ENCODE results near the gene LVRN.

LVRN gene

DNA sequence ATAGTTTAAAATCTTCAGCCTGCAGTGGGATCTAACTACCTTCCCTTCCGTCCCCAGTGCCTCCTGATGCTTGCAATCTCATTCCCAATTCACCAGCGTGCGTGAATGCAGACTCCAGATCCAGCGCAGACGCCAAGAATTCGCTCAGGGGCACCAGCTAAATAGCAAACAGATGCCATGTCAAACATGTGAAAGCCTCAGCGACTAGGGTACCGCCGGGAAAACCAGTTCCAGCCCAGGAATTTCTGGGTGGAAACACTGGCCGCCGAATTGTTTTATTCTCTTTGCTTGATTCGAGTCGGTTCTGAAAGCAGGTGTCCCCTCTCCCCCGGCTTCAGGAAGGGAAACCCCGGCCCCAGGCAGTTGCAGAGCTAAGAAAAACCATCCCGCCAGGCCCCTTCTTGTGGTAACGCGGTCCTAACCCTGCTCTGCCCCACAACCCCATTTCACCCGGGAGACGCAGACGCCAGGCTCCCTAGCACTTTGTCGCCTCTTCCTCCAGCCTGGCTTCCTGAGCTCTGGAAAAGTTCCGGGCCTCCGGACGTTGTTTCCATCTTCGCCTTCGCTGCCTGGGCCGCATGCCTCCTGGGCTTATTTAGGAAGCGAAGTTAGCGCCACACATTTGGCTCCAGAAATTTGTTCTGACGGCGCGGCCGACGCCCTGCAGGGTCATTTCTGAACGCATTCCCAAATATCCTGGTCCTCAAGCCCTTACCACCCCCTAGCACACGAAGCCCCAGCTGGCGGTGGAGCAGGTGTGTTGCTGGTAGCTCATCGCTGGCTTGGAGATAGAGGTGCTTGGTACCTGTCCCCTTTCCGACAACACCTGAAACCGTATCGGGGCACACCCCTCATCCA lies 665 bp upstream of the LVRN start:
- DNase-seq, result no peak

DNA sequence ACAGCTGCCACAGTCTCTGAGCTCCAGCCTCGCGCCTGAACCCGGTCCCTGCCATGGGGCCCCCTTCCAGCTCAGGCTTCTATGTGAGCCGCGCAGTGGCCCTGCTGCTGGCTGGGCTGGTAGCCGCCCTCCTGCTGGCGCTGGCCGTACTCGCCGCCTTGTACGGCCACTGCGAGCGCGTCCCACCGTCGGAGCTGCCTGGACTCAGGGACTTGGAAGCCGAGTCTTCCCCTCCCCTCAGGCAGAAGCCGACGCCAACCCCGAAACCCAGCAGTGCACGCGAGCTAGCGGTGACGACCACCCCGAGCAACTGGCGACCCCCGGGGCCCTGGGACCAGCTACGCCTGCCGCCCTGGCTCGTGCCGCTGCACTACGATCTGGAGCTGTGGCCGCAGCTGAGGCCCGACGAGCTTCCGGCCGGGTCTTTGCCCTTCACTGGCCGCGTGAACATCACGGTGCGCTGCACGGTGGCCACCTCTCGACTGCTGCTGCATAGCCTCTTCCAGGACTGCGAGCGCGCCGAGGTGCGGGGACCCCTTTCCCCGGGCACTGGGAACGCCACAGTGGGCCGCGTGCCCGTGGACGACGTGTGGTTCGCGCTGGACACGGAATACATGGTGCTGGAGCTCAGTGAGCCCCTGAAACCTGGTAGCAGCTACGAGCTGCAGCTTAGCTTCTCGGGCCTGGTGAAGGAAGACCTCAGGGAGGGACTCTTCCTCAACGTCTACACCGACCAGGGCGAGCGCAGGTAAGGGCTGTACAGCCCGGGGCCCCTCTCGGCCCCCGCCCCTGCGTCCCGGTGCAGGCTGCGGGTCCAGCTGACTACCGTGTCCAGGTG lies 509 bp downstream of the LVRN start:
- DNase-seq, result no peak

DNA sequence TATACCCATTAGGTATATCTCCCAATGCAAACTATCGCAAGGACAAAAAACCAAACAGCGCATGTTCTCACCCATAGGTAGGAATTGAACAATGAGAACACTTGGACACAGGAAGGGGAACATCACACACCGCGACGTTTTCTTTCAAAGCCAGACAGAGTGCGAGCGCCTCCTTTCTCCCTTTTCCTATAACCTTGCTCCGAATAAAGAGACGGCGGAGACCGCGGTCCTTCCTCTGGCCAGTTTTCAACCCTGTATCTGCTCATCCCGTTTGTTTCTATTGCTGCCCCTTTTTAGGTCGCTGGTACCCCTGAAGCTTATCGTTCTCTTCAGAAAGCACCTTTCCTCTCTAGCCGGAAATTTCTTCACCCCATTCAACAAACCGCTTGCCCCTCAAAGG lies 1.3 kb downstream of the LVRN start:
- no peak for DNase-seq

DNA sequence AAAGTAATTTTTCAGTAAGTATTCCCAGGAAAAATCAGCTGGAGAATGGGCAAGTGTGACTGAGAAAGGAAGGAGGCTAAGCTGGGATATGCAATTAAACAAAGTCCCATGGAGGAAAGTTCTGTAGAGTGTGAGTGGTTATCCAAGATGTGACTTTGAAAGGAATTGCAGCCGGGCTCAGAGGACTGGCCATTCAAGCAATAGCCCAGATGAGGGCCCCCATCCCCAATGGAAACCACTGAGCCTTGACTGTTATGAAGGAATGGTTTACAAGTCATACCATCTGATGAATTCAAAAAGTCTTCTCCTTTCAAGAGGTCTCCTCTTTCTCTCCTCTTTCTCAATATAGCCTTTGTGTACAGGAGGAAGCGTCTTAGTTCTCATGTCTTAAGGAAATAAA lies 6.5 kb downstream of the LVRN start:
- DNase-seq, result no peak

DNA sequence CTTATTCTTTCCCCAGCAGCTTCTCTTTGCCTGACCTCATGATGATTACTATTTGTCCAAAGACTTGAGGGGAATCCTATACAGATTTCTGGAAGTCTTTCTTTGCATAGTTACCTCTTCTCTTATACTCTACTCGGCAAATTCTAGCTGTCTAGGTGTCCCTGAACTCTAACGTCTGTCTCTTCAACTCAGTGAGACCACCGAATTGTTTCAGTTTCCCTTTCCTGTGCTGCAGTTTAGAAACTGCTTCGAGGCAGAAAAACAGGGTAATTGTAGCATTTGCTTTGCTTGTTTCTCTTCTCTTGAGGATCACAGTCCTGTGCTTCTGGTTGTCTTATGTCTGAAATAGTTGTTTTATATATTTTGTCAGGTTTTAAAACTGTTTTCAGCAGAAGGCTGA lies 14.8 kb downstream of the LVRN start:
- DNase-seq, result no peak

DNA sequence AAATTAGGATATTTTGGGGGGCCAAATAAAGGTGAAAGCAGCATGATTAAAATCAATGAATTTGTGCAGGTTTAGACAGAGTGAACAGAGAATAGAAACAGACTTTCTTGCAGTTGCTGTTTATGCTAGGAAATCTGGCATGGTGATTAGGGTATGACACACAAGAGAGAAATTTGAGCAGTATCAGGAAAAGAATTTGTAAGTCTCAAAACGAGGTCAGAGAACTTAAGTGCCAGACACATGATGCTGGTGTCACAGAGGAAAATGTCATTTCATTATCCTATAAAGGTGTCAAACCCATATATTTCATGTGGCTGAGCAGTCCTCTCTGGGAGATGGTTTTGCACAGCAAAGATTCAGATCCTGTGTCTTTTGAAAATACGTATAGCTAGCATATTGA lies 15.7 kb downstream of the LVRN start:
- no peak for DNase-seq

DNA sequence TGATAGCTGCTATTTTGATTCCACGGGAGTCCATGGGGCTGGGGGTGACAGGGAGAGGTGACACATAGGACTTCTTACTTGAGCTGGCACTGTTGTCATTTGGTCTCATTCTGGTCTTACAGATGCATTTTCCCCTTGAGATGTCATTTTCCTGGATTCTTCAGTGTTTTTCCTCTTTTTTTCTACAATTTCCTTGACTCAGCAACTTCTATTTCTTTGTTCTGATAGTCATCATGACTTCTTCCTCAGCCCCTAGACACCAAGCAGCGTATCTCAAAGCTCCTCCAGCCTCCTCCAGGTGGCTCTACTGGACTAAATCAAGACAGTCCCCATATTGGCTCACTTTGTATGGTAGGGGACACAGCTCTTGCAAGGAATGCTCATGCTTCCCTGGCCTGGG lies 16.5 kb downstream of the LVRN start:
- no peak for DNase-seq

DNA sequence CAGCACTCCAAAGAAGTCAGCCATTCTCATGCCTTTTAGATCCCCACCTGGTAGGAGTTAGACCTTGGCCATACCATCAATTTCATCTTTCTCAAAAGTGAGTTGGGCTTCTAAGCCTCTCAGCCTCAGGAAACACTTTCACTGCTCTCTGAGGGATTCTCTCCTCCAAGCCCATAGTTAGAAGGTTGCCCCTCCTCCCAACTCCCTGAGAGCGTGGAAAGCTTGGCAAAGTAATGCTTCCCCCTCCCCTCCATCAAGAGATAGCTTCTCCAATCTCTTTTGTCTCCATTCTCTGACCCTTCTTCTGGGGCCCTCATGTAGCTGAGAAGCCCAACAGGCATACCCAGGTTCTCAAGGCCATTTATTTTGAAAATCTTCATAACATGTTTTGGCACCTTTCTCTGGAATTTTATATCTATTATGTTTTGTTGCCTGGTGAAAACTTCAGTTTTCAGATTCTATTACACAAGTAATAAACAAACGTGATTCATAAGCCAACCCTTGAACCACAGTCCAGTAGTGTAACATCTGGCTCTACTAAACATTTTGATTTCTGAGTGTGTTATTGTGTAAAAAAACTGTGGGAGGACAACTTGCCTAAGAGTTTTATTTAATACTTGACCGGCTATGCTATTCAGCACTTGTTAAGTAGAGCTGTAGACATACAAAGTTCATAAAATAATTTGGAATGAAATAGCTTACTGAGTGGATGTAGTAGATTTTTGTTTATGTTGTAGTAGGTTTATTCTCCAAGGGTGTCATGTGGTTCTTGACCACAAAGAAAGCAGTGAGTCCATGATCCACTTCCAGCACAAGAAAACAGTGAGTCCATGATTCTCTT lies 17.1 kb downstream of the LVRN start:
- no peak for DNase-seq

DNA sequence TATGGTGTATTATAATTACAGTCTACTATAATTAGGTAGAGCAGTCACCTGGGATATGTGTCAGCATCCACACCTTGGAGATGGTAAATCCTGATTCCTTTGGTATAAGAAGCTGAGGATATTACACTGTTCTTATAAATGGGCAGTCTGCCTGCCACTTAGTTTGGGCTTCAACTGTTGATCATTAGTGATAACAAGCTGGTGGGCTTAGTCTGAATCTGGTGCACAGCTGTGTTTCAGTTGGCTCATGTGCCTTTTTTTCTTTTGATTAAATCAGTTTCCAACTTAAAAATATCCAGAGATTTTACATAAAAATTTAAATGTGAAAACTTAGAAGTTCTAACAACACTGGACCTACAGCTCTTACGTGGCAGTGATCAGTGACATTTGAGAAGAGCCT lies 21.2 kb downstream of the LVRN start:
- DNase-seq, result no peak

DNA sequence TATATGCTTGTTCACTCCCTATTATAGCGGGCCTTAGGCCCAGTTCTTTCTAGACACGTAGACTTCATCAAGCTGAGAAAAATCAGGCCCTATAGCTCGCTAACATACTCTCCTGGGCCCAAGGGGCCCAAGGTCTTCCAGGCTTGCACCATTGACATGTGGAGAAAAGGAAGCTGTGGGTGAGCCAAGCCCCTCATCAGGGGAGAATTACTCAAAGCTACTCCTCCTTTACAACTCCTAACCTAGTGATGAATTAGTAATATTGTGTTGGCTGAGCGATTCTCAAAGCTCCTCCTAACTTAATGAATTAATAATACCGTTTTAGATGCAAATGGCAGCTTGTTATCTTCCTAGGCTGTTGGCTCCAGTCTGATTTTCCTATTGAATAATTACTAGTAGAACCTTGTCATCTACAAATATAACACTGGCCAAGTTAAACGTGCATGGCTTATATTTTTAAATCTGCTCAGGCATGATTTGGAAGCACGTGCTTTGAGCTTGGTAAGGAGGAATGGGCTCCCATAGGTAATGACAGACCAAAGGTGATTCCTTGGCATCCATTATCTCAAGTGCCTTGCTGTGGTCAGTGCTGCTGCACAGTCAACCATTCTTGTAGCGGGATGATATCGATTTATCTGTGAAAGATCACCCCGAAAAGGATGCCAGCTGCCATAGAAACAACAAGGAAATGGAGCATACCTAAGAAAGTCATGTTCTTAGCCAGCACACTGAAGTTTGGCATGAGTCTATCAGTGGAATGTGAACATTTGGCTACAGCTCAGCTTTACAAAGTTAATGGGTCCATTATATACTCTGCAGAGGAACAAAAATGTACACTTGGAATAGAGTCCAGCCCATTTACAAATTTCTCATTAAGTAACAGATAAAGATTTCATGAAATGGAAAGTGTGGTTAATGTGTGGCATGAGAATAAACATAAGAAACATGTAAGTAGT lies 23.8 kb downstream of the LVRN start:
- DNase-seq, result no peak

DNA sequence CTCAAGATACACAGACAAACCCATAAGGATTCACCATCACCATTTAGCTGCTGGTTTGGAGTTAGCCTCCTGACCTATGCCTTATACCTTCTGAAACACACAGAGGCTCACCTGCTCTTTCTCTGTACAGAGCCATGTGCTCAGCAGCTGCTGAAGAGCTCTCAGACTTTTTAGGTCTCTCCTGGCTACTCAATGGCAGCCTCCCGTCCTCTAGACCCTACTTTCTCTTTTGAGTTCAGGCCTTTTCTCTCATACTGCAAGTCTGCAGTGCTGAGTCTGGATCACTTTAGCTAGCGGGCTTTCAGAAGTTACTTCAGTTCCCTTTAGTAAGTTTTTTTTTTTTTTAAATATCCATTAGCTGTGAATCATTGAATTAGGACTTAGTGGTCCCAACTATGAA lies 25.7 kb downstream of the LVRN start:
- DNase-seq, result no peak

DNA sequence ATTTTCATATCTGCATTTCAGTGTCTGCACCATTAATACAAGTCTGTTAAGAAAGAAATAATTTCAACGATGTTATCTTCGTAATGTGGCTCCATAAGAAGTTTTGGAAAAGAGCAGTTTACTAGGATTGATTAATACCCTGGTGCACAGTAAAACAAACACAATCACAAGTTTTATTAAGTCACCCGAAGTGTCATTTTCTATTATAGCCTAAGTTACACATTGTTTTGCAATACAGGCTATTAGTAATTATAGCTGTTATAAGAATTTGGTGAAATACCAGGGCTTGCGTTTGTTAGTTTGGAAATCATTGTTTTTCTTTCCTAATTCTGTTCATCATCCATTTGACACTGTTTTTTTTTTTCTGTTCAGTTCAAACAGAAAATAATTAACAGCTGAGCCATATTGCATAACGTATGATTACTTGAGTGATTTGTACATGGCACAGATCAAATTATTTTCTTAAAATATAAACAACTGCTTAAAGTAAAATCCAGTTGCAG lies 30.6 kb downstream of the LVRN start:
- no peak for DNase-seq

DNA sequence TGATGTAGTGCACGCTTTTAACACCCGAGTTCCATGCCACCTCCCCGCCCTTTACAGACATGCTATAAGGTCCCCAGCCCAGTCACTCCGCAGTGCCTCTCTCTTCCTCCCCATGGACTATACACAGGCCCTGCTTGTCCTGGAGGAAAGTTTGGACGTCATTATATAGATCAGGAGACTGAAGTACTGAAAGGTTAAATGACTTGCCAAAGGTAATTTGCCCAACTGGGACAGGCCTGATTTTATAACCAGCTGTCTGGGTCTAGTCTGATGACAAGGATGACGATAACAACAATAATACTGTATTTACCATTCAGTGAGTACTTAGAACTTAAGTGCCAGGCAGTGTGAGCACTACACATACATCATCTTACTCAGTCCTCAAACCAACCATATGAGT lies 33.1 kb downstream of the LVRN start:
- DNase-seq, result no peak

DNA sequence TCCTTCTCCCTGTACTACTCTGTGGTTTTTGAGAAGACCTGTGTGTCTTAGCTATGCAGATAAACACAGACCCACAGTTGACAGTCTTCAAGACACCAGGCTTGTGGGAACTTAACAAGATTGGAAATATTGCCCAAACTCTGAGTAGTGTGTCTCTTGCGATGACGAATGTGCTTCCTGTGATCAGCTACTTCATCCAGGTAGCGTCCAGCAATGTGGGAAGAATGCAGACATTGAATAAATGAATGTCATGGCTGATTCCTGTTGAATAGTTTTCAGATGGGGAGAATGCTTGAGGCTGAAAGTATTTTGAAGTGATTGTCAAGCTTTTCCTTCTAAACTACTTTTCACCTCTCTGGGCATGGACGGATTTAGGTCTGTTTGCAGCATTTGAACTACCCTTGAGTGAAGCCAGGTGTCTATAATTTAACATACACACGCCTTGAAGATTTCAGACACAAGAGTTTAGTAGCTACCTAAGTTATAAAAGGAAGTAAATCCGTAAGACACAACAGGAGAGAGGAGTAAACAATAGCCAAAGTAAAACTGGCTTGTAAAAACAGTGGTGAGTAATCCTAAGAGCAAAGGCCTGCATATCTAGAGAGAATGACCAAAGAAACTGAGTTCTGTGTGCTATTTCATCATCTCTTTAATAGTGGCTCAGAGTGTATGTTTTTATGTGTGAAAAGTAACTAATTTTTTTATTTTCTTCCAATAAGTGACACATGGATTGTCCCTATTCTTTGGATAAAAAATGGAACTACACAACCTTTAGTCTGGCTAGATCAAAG lies 40.0 kb downstream of the LVRN start:
- DNase-seq, result no peak

DNA sequence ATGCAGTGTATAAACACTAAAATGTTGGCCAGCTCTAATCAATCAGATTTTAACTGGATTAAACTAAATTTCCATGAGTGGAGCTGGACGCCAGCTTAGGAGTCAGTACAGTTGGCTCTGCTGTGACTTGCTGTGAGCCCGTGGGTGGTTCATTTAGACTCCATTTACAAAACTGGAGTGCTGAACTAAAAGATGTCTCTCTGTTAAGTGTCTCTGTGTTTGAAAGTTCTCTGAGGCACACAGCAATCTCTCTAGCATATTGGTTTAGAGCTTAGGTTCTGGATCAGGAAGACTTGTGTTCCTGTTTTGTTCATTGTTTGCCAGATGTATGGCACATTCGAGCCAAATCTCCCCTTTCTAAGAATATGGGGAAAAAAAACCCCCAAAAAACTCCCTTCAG lies 42.0 kb downstream of the LVRN start:
- no peak for DNase-seq

DNA sequence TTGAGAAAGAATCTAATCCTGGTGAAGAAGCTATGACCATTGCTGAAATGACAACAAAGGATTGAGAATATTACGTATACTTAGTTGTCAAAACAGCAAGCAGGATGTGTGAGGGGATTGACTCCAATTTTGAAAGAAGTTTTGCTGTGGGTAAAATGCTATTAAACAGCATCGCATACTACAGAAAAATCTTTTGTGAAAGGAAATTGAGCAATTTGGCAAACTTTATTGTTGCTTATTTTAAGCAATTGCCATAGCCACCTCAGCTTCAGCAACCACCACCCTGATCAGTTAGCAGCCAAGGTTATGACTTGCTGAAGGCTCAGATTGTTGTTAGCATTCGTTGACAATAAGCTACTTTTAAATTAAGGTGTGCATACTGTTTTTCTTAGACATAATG lies 47.5 kb downstream of the LVRN start:
- DNase-seq, result no peak

DNA sequence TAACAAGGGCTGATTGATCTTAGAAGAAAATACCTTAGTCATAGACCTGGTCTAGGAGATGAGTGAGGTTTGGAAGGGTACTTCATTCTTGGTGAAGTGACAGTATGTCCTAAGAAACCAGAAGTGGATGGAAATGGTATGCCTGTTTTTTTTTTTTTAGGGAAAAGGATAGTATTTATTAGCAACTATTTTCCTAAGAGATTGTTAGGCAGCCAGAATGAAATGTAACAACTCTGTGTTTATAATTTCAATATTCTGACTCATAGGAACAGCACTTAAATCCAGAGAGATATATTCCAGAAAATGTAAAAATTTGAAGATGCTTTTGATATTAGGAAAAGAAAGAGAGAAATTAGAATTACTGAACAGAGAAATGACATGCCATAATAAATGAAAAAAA lies 48.8 kb downstream of the LVRN start:
- no peak for DNase-seq

DNA sequence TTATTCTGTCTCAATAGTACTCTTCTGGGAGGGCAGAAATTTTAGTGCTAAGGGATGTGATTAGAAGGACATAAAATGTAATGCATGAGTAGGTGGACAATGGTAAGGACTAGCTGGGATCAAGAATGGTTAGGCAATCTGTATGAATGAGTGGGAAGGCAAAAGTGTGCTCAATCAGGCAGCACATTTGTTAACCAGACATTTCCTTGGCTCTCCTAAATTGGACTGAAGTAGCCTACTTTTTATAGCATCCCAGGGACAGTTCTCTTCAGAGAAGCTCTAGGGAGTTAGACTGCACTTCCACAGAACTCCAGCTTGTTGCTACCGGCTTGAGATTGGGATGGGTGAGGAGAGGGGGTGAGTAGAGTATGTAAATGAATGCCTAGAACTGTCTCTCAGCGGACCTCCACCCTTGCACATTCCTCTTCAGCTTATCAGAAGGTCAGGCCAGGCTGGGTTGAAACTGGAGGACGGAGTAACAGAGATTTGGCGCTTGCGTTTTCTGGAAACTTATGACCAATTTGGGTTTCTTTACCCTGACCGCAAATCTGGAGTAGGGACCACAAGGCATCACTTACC lies 51.0 kb downstream of the LVRN start:
- DNase-seq, result no peak

DNA sequence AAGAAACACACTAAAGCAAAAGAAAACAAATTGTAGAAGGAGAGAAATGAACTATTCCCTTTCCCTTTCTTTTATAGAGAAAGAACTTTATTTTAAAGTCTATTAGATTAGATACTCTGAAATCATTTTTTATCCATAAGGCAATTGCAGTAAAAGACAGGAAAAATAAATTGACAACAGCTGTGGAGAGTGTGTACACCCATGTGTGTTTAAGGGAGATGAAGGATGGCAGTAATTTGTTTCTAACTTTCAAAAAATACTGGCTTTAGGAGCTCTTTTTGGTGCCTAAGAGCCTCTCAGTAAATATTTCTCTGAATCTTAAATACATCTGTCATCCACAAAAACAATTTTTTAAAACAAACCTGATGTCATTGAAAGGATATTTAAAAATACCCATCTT lies 51.7 kb downstream of the LVRN start:
- DNase-seq, result no peak

DNA sequence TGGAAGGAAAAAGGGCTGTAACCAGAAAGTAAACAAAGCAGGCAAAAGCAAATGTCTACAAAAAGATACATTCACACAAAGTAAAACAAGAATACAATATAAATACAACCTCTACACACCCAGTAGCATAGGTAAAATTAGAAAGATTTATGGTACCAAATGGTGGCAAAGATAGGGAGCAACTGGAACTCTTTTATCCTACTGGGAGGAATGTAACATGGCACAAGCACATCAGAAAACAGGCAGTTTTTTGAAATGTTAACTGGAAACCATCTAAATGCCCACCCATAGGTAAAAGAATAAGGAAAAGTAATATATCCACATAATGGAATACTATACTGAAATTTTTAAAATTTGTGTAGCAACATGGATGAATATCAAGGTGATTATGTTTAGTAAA lies 61.3 kb downstream of the LVRN start:
- DNase-seq, result no peak

DNA sequence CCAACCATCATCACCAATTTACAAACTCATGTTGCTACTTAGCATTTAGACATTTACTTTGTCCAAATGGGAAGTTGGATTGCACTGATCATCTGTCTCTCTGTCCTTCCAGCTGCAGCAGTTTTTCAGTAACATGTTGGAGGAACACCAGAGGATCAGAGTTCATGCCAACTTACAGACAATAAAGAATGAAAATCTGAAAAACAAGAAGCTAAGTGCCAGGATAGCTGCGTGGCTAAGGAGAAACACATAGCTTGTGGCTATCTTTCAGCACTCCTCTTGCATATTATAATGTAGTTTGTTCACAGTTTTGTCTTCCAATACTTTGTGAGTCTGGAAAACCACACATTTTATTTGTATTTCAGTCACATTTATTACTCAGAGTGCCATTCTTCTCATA lies 63.6 kb downstream of the LVRN start:
- DNase-seq, result no peak
